Measurements from ENCODE around the gene MN1.

MN1 gene

GRCh38 chr22:27730641-27731433 lies 70.7 kb downstream of the MN1 start:
- DNase-seq, result no peak

- no peak for DNase-seq
Observed at GRCh38 chr22:27729246-27729645, 72.3 kb downstream of the MN1 start.

GRCh38 chr22:27727673-27728451 lies 73.7 kb downstream of the MN1 start:
- DNase-seq, result no peak

GRCh38 chr22:27726686-27727449 lies 74.7 kb downstream of the MN1 start:
- no peak for DNase-seq

GRCh38 chr22:27726331-27726685 lies 75.2 kb downstream of the MN1 start:
- DNase-seq, result no peak

GRCh38 chr22:27725661-27726060 lies 75.9 kb downstream of the MN1 start:
- no peak for DNase-seq

- DNase-seq, result no peak
Observed at GRCh38 chr22:27724709-27725108, 76.8 kb downstream of the MN1 start.

- no peak for DNase-seq
Observed at GRCh38 chr22:27724157-27724556, 77.4 kb downstream of the MN1 start.

- no peak for DNase-seq
Observed at GRCh38 chr22:27723708-27724107, 77.8 kb downstream of the MN1 start.

- no peak for DNase-seq
Observed at GRCh38 chr22:27723158-27723557, 78.4 kb downstream of the MN1 start.

GRCh38 chr22:27720860-27721259 lies 80.7 kb downstream of the MN1 start:
- DNase-seq, result no peak

GRCh38 chr22:27719535-27720227 lies 81.9 kb downstream of the MN1 start:
- DNase-seq, result no peak

- no peak for DNase-seq
Observed at GRCh38 chr22:27719036-27719347, 82.6 kb downstream of the MN1 start.

- no peak for DNase-seq
Observed at GRCh38 chr22:27718186-27719035, 83.1 kb downstream of the MN1 start.

GRCh38 chr22:27717094-27717493 lies 84.5 kb downstream of the MN1 start:
- no peak for DNase-seq

GRCh38 chr22:27716074-27716473 lies 85.5 kb downstream of the MN1 start:
- no peak for DNase-seq

GRCh38 chr22:27715106-27715505 lies 86.5 kb downstream of the MN1 start:
- no peak for DNase-seq

GRCh38 chr22:27714068-27714467 lies 87.5 kb downstream of the MN1 start:
- no peak for DNase-seq

- DNase-seq, result no peak
Observed at GRCh38 chr22:27713461-27713860, 88.1 kb downstream of the MN1 start.

GRCh38 chr22:27711756-27712155 lies 89.8 kb downstream of the MN1 start:
- DNase-seq, result no peak

GRCh38 chr22:27711012-27711411 lies 90.5 kb downstream of the MN1 start:
- no peak for DNase-seq
